Measurements from ENCODE around the gene TMED4.

TMED4 gene

DNA sequence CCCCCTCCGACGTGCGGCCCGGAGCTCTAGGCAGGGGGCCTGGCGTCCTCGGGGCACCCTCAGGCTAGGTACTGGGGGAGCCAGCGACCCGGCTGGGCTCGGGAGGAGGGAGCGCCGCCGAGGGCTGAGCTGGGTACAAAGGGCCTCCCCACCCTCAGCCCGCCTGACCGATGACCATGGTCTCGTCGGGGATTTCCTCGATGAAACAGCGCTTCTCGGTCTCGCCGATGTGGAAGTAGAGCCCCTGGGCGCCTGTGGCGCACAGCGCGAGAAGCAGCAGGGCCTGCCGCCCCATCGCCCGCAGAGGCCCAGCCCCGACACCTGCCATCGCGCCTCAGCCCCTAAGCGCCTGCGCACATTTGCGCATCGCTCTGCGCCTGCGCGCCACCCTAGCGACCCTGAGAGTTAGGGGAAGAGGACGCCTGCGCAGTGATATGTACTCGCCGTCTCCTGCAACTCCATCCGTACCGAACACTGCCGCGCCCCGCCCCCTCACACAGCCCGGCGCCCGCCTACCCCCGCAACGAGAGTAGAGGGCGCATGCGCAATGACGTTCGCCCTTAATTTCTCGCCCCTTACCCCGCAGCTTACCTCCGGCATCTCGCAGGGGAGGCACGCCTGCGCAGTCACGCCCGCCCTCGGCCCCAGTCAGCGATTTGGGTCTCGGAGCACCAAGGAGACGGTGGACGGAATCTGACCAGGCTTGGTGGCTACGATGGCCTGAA, at the start of gene TMED4:
Gene TMED4, minus strand, starts transcription at position 353 of the 725 bp plus-strand sequence. Its CDS starts 25 bp downstream, at position 328.
- peak; percentile 100 for DNase-seq (ENCODE audit: low spot score)

DNA sequence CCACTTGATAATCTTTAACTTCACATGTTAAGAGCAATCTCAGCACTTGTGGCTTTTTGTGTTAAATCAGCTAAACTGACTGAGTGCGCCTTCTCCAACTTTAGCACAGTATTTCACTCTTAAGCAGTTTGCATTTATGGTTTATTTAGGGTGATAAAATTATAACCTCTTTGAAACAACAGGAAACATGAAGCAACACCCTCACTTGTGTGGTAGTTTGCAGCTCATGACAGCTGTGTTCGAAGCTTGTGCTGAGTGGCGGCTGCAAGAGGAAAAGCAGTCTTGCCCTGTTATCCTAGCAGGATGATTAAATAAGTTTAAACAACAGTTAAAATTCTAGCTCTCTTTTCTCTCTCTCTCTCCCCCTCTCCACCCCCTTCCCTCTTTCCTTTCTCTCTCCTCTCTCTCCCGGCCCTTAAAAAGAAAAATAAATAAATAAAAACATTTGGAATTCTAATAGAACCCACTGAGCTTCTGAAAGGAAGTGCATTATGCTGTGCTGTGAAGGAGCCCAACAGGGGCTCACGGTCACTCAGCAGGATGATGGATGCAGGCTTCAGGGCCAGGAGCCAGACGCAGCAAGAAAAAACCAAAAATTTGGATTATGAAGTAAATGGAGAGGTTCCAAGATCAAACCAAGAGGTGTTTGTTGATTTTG, 49.6 kb upstream of the TMED4 start:
- DNase-seq (ENCODE audit: low spot score): no peak

DNA sequence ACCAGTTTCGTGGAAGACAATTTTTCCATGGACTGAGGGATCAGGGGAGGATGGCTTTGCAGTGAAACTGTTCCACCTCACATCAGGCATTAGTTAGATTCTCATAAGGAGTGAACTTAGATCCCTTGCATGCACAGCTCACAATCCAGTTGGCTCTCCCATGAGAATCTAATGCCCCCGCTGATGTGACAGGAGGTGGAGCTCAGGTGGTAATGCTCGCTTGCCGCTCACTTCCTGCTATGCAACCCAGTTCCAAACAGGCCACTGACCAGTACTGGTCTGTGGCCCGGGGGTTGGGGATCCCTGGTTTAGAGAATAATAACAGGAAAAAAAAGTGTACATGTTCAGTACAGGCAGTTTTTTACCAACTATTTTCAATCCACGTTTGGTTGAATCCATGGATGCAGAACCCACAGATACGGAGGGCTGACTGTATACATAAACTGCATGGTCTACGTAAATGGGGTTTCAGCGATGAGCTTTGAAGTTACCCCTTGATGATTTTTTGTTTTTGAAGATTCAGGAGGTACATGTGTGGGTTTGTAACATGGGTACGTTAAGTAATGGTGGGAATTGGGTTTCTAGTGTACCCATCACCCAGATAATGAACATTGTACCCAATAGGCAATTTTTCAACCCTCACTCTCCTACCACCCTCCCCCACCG, 48.9 kb upstream of the TMED4 start:
- no peak for DNase-seq (ENCODE audit: low spot score)

DNA sequence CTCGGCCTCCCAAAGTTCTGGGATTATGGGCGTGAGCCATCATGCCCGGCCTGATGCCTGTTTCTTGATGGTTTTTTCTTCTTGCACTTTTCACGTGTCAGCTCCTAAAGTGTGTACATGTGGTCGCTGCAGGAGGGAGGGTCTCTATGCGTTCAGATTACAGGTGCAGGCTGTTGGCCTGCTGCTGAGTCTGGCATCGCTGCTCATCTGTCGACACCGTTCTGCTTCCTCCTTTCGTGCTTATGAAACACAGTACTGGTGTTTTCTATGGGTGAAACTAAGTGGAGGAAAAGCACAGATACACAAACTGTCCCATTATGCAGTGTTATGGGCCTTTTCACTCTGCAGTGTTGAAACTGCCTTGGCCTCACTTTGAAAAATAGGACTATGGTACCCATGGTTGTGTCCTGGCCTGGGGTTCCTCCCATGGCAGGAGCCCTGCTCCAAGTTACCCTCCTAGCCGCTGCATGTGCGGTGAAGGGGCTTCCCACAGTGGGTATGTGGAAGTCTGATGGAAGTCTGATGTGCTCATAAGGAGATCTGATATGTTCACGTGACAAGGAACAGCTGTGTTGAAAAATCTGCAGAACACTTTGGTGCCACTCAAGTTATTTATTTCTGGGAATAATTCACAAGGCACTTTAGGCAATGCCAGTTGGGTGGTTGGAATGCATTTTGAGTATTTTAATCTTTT, 47.9 kb upstream of the TMED4 start:
- no peak for DNase-seq (ENCODE audit: low spot score)

DNA sequence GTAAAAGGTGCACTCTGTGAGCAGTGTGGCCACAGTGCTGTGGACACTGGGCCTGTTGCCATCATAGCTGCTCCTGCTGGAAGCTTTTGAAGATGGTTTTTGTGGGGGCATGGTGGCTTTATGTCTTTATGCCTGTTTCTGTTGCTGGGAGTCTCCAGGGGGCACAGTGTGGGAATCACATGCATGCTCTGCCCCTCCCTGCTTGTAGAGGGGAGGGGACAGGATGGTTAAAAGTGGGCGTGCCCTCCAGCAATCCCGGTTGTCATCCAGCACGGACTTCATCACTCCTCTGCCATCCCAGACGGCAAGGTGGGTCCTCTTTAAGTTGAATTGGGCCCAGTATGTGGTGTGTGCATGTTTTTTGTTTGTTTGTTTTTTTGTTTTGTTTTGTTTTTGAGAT, 44.6 kb upstream of the TMED4 start:
- DNase-seq (ENCODE audit: low spot score): no peak

DNA sequence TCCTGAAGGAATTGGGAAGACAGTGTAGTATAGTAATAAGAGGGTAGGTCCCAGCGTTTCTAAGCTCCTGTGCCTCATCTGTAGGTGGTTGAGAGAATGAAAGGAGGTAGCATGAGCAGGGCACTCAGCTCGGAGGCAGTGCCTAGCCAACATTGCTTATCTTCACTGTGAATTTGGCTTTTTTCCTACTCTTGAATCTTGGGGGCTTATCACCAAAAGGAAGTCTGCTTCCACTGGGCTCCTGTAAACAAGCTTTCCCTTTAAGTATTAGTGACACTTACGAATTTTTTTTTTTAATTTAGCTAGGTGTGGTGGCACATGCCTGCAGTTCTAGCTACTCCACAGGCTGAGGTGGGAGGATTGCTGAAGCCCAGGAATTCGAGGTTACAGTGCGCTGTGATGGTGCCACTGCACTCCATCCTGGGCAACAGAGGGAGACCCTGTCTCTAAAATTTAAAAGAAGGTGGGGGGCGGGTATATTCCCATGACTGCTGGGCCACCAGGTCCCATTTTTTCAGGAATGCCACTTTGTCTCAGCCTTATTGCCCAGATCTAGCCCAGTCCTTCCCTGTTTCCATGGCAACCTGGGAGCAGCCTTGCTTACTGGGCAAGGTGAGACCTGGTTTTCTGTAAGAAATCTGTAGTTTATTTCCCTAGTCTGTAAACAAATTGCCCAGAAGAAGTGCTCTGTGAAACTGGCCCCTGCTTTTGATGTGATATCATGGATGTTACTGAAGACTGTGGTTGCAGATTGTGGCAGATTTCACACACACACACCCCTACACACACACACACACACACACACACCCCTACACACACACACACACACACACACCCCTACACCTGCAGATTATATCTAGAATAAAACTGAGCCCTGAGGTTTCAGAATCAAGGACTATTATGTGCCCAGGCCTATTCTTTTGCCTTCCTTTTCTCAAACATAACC, 43.8 kb upstream of the TMED4 start:
- DNase-seq (ENCODE audit: low spot score): no peak

DNA sequence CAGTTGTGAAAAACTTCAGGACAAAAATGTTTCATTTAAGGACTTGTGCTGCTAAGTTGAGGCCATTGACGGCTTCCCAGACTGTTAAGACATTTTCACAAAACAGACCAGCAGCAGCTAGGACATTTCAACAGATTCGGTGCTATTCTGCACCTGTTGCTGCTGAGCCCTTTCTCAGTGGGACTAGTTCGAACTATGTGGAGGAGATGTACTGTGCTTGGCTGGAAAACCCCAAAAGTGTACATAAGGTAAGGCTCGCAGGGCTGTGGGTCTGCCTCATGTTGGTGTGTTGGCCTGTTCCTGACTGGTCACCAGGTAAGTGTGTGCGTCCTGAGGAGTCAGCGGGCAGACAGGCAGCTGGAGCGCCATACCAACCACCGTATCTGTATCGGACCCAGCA, 42.3 kb upstream of the TMED4 start:
- no peak for DNase-seq (ENCODE audit: low spot score)

DNA sequence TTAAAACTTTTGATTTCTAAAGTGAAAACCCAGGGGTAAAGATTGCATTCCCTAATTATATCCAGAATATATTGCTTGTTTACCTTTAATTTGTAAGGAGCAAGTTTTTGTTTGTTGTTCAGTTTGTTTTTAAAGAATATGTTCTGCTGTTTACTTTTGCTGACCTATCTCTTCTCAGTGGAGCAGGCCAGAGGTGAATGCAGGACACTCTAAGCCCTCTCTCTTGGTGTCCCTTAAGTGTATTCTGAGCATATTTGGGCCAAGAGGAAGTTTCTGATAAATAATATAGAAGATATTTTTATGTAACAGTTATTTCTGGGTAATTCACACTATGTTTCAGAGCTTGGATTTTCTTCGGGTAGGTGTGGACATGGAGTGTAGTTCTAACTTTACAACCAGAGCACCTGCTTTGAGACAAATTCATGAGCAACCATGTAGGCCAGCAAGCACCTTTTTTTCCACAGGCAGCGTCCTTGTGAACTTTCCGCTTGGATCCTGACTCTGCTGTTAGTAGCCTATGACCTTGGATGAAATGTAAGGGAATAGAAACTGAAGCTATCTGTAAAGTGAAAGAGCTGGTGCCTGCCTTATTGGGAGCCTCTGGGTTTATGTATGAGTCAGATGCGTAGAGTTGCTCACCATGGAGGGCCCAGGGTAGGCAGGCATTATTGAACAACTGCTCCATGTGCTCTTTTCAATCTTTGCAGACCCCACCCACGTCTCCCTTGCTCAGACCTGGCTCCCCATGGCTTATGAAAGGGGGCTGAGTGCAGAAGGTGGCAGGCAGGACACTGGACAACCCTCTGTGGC, 40.5 kb upstream of the TMED4 start:
- no peak for DNase-seq (ENCODE audit: low spot score)

DNA sequence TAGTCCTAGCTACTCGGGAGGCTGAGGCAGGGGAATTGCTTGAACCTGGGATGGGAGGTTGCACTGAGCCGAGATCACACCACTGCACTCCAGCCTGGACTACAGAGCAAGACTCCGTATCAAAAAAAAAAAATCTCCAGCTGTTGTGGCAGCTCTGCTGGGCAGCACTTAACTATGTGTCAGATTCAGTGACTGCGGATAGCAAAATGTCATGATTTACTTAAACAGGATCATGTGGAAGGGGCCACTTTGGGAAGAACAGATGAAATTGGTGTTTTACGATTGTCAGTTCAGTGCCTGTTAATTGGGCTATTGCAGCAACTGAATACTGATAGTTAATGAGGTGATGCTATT, 39.7 kb upstream of the TMED4 start:
- DNase-seq (ENCODE audit: low spot score): no peak

DNA sequence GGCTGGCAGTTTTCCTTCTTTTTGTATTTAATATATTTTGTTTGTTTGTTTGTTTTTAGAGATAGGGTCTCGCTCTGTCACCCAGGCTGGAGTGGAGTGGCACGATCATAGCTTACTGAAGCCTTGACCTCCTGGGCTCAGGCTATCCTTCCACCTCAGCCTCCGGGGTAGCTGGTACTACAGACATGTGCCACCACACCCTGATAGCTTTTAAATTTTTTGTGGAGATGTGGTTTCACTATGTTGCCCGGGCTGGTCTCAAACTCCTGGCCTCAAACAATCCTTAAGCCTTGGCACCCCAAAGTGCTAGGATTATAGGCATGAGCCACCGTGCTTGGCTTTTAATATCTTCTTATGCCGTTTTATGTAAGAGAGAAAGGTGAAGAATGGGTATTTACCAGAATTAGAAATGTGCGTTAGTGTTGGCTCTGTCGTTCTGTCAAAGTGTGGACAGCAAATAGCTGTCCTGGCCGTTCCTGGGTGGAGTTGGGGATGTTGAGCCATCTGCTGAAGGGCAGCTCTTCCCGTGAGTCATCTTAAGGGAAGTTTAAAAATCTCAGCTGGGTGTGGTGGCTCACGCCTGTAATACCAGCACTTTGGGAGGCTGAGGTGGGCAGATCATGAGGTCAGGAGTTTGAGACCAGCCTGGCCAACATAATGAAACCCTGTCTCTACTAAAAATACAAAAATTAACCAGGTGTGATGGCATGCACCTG, 39.2 kb upstream of the TMED4 start:
- DNase-seq (ENCODE audit: low spot score): peak; percentile 58

DNA sequence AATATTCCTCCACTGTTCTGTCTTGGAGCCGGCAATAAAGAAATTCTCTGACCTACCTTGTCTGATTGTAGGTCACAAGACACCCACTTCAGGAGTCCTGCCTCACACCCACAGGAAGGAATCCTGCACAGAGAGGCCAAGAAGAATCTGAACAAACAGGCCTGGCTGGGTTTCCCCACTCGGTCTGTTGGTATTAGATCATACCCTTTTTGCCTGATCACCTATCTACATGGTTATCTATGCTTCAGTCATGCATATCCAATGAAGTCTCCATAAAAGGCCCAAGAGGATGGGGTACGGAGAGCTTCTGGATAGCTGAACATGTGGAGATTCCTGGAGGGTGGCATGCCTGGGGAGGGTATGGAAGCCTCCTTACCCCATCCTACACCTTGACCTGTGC, 36.7 kb upstream of the TMED4 start:
- DNase-seq (ENCODE audit: low spot score): no peak

DNA sequence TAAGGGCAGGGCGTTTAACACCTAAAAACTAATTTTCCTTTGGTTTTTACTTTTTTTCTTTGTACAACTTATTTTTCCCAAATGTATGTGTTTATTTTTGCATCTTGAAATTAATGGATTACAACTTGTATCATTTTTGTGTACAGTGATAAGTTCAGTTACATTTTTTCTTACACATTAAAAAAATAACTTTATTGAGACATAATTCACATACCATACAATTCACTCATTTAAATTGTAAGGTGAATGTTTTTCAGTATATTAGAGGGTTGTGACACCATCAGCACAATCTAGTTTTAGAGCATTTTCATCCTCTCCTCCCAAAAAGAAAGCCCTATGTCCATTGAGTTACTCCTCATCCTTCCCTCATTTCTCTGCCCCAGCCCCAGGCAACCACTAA, 36.0 kb upstream of the TMED4 start:
- DNase-seq (ENCODE audit: low spot score): no peak

DNA sequence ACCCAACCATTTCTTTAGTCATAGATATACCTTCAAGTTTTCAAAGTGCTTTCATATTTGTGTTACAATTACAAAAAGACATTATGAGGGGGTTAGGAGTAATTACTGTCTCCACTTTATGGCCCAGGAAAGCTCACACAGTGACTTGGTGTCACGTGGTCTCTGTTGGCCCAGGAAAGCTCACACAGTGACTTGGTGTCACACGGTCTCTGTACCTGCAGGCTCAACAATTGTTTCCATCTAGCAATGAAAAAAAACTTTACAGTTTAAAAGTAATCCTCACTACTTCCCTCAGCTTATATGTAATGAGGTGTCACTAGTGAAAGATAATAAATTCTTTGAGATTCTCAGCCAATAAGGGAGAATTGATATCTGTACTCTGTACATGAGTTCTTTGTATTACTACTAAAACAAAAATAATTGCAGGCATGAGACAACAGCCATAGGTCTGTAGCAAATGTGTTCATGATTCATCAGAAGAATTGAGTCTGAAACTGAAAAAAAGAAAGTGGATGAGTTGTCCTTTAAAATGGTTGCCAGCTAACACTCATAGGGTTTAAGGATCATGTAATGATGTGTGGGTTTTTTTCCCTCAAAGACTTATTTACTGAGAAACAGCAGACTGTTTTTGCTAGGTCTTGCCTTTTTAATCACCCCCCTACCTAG, 35.3 kb upstream of the TMED4 start:
- peak; percentile 71 for DNase-seq (ENCODE audit: low spot score)

DNA sequence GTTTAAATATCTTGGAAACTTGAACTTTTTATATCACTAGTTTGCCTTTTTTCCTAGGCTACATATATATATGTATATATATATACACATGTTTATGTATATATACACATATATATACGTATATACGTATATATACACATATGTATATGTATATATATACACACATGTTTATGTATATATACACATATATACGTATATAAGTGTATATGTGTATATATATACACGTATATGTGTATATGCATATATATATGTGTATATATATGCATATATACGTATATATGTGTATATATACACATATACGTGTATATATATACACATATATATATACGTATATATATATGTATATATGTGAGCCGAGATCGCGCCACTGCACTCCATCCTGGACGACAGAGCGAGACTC, 34.5 kb upstream of the TMED4 start:
- no peak for DNase-seq (ENCODE audit: low spot score)

DNA sequence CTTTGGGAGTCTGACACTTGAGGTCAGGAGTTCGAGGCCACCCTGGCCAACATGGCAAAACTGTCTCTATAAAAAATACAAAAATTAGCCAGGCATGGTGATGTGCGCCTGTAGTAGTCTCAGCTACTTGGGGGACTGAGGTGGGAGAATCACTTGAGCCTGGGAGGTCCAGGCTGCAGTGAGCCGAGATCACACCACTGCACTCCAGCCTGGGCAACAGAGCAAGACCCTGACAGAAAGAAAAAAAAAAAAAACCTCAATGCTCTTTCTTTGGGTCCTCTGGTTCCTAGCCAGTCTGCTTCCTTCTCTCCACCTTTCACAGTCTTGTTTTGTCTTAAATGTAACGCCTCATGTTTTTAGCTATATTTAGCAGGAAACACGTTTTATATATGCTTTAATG, 33.8 kb upstream of the TMED4 start:
- DNase-seq (ENCODE audit: low spot score): no peak

DNA sequence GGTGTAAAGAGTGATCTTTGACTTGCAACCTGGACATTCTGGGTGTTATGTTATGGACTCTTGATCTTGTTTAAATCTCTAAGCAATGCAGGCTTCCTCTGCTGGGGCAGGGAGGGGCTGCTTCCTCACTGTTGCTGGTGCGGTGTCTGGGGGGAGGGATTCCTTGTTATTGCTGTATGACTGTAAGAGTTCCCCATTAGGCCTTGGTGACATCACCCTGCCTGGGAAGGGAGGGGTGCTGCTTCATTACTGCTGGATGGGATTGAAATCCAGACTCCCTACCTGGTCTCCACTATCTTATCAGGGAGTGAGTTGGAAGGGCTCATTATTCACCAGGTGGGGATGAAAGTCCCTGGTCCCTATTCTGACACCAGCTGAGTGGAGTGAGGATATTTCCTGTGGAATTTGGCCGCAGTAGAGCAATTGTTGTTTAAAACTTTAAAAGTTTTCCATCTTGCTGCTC, 33.1 kb upstream of the TMED4 start:
- DNase-seq (ENCODE audit: low spot score): no peak

DNA sequence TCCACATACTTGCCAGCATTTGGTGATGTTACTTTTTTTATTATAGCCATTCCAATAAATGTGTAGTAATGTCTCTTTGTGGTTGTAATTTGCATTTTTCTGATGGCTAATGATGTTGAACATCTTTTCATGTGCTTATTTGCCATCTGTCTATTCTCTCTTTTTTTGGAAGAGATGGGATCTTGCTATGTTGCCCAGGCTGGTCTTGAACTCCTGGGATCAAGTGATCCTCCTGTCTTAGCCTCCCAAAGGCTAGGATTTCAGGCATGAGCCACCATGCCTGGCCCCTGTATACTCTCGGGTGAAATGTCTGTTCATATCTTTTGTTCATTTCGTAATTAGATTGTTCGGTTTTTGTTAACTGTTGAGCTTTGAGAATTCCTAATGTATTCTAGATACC, 27.8 kb upstream of the TMED4 start:
- DNase-seq (ENCODE audit: low spot score): no peak

DNA sequence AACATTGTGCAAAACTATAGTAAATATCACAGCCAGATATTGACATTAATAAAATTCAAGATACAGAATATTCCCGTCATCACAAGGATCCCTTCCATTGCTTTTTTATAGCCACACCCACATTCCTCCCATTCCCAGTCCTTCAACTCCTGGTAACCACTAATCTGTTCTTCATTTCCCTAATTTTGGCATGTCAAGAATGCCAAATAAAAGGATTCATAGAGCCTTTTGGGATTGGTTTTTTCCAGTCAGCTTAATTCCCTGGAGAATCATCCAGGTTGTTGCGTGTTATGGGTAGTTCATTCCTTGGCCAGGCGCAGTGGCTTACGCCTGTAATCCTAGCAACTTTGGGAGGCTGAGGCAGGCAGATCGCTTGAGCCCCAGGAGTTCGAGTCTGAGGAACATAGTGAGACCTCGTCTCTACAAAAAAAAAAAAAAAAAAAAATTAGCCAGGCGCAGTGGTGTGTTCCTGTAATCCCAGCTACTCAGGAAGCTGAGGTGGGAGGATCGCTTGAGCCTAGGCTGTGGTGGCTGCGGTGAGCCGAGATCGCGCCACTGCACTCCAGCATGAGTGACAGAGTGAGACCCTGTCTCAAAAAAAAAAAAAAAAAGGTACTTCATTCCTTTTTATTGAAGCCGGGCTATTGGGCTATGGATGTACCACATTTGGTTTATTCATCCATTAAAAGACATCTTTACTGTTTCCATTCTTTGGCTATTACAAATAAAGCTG, 27.1 kb upstream of the TMED4 start:
- peak; percentile 47 for DNase-seq (ENCODE audit: low spot score)
